Right lobe of liver (tissue), 4 donors: ENCODE results near the gene EARS2.

Experiments used
- CTCF ChIP-seq, 4 donors: fragments of 200-600 bp in 3 of 4; fragments of 450-650 bp in 1 of 4; IDR thresholded peaks; one replicate each; pipeline versions ENCODE4 v1.5.1 to v1.8.0; 2016 to 2022; ENCODE audit warnings: antibody characterized with exemption in 4 of 4, mild to moderate bottlenecking in 2 of 4
- POLR2A ChIP-seq: fragments of 450-650 bp; IDR thresholded peaks from one replicate; pipeline ENCODE4 v1.6.1; 2017; ENCODE audit warnings: antibody characterized with exemption, mild to moderate bottlenecking
- donor health status: DM: no; HTN: no; CAD: no.
- donor health status: DM: no; HTN: no; CAD: no.
- donor health status: DM: no; HTN: yes; CAD: no.

DNA sequence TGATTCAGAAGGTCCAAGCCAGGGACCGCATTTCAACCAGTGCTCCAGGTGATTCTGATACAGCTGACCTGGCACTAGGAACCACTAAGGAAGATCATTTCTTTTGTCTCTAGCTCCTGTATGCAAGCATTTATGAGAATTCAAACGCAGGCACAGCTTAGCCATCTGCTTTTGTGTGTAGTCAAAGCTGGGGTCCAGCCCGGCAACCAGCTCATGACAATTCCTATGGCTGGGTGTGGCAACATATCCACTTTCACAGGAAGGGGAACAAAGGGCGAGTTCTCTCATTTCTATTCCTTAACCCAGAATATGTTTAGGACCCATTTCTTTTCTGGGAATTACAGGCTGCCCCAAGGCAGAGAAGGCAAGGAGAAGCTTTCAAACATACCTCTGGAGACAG lies 76.9 kb downstream of the EARS2 start:
- TF ChIP-seq CTCF (IDR thresholded peaks at IDR 0.05) = no peak
- TF ChIP-seq POLR2A = no peak
